HL-60 (cell line): Measurements from ENCODE around the gene TBX4.
A peak's percentile ranks its signal among the peaks of the same experiment; 100 is the strongest.

ENCODE experiments used
- DNase-seq, 2 experiments: peaks; one replicate each; pipeline ENCODE4 v3.0.0-alpha.2; 2010 to 2020; ENCODE audit warnings: low read depth in 1 of 2, low spot score in 1 of 2
- H3K27ac ChIP-seq: fragments of 250-450 bp; sonication (Bioruptor Pico); replicated peaks from 2 replicates; pipeline ENCODE4 v1.5.1; 2020; ENCODE audit warnings: mild to moderate bottlenecking, moderate library complexity
- H3K27me3 ChIP-seq: fragments of 250-450 bp; sonication (Bioruptor Pico); 2 replicates; pipeline ENCODE4 v1.5.1; 2021; ENCODE audit warnings: mild to moderate bottlenecking, moderate library complexity; ENCODE audit not compliant: insufficient read depth, poor library complexity, severe bottlenecking
- H3K4me3 ChIP-seq: replicated peaks from 2 replicates; pipeline ENCODE4 v1.5.1; 2011; ENCODE audit warnings: mild to moderate bottlenecking, control low read depth, low read length; ENCODE audit not compliant: insufficient read depth
- GABPA ChIP-seq: IDR thresholded peaks from 2 replicates; pipeline ENCODE4 v1.6.1; 2012; ENCODE audit warnings: low read depth
- POLR2AphosphoS5 ChIP-seq: IDR thresholded peaks from 2 replicates; pipeline ENCODE4 v1.6.1; 2012; ENCODE audit warnings: low read depth
- REST ChIP-seq: IDR thresholded peaks from 2 replicates; pipeline ENCODE4 v1.6.1; 2012; ENCODE audit warnings: low read depth; ENCODE audit not compliant: insufficient replicate concordance
- SPI1 ChIP-seq: IDR thresholded peaks from 2 replicates; pipeline ENCODE4 v1.6.1; 2012; ENCODE audit warnings: low read depth, mild to moderate bottlenecking, borderline replicate concordance
- TF ChIP-seq, protein P1 (sequence below): IDR thresholded peaks from one replicate; pipeline ENCODE4 v1.5.1; 2011; ENCODE audit warnings: low read length, control low read depth, inconsistent platforms; ENCODE audit not compliant: insufficient read depth

The TBX4 gene

DNA sequence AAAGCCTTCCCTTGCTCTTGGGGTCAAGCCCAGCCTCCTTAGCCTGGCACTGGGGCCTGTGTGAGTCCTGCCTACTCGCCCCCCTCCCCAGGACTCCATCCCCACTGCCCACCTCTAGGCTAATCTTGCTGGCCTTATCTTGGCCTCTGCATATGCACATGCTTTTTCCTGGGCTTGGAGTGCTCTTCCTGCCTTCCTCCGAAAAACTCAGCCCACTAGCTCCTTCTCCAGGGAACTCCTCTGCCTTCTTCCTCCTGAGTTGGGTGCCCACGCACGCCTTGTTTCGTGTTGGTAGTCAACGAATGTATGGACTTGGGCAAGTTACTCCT lies 36.0 kb upstream of the TBX4 start:
- TF ChIP-seq REST (no peak), SPI1 (no peak), GABPA (no peak)
- TF ChIP-seq, protein P1, sequence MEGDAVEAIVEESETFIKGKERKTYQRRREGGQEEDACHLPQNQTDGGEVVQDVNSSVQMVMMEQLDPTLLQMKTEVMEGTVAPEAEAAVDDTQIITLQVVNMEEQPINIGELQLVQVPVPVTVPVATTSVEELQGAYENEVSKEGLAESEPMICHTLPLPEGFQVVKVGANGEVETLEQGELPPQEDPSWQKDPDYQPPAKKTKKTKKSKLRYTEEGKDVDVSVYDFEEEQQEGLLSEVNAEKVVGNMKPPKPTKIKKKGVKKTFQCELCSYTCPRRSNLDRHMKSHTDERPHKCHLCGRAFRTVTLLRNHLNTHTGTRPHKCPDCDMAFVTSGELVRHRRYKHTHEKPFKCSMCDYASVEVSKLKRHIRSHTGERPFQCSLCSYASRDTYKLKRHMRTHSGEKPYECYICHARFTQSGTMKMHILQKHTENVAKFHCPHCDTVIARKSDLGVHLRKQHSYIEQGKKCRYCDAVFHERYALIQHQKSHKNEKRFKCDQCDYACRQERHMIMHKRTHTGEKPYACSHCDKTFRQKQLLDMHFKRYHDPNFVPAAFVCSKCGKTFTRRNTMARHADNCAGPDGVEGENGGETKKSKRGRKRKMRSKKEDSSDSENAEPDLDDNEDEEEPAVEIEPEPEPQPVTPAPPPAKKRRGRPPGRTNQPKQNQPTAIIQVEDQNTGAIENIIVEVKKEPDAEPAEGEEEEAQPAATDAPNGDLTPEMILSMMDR, result no peak
- H3K27ac ChIP-seq, result no peak overlapping the region
- H3K4me3 ChIP-seq, result no peak overlapping the region
- no peak for DNase-seq
- H3K27me3 ChIP-seq, result peaks cover 30% of the 10 kb centered on the region

GRCh38 chr17:61416540-61417363 lies 35.5 kb upstream of the TBX4 start:
- no peak overlapping the region for H3K4me3 ChIP-seq
- H3K27ac ChIP-seq, result no peak overlapping the region
- TF ChIP-seq, protein P1, result peak; percentile 74
- TF ChIP-seq REST, result no peak
- peak in 1 of 2 experiments; percentile 58 for DNase-seq
- H3K27me3 ChIP-seq, result peaks cover 28% of the 10 kb centered on the region

GRCh38 chr17:61418449-61418848 lies 33.8 kb upstream of the TBX4 start:
- Histone ChIP-seq H3K27ac (no peak overlapping the region), H3K27me3 (peaks cover 19% of the 10 kb centered on the region), H3K4me3 (no peak overlapping the region)
- DNase-seq, result no peak
- TF ChIP-seq POLR2AphosphoS5, result no peak
- no peak for TF ChIP-seq REST
- TF ChIP-seq, protein P1, result no peak
- no peak for TF ChIP-seq GABPA
- TF ChIP-seq SPI1, result no peak
